ENCODE data around the gene BRAT1. TPM values are rescaled to one million over a fixed set of nuclear protein-coding genes. Genes with fewer than 3 reads are reported as not detected.

The BRAT1 gene
- total RNA-seq, 2 donors from 2014 or later: 42.1 to 42.7 TPM

DNA sequence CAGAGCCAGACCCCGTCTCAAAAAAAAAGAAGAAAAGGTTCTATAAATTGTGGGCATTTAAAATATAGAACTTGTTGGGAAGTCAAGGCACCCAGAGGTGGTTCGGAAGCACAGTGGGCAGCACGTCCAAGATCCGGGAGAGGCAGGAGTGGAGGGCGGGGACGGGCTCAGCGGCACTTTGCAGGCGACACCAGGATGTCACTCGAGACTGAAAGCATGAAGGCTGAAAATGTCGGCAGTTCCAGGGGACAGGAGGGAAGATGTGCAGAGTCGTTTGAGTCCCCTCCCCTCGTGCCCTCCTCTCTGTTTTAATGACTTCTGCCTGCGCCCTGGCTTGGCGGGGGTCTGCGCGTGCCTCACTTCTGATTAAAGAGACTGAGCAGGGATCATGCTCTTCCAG is 34.0 kb upstream of the BRAT1 start:
- H3K4me1 ChIP-seq (ENCODE audit: control insufficient read depth, insufficient read depth, low read length): no peaks in the 10 kb centered on the region
- H3K27me3 Mint-ChIP-seq (ENCODE audit: insufficient read depth): no peaks in the 10 kb centered on the region
- H3K36me3 ChIP-seq (ENCODE audit: control insufficient read depth, insufficient read depth, low read length): peaks cover 3% of the 10 kb centered on the region
- no peaks in the 10 kb centered on the region for H3K9me3 ChIP-seq (ENCODE audit: control insufficient read depth, low read length)
- 91 to 95% methylated on average over 15 to 16 of the region's 16 CpGs for WGBS, 2 experiments (ENCODE audit: insufficient coverage in 1 of 2, insufficient read length in 1 of 2)
- H3K27me3 ChIP-seq (ENCODE audit: control insufficient read depth, insufficient read depth, low read length, poor library complexity, severe bottlenecking): no peaks in the 10 kb centered on the region
- H3K4me3 ChIP-seq (ENCODE audit: low read length): no peak overlapping the region
- no peaks in the 10 kb centered on the region for H3K4me1 Mint-ChIP-seq
- TF ChIP-seq, protein P1, sequence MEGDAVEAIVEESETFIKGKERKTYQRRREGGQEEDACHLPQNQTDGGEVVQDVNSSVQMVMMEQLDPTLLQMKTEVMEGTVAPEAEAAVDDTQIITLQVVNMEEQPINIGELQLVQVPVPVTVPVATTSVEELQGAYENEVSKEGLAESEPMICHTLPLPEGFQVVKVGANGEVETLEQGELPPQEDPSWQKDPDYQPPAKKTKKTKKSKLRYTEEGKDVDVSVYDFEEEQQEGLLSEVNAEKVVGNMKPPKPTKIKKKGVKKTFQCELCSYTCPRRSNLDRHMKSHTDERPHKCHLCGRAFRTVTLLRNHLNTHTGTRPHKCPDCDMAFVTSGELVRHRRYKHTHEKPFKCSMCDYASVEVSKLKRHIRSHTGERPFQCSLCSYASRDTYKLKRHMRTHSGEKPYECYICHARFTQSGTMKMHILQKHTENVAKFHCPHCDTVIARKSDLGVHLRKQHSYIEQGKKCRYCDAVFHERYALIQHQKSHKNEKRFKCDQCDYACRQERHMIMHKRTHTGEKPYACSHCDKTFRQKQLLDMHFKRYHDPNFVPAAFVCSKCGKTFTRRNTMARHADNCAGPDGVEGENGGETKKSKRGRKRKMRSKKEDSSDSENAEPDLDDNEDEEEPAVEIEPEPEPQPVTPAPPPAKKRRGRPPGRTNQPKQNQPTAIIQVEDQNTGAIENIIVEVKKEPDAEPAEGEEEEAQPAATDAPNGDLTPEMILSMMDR (conservative IDR thresholded peaks at IDR 0.05): no peak
- no peak overlapping the region for H3K27ac Mint-ChIP-seq
- H3K4me3 Mint-ChIP-seq: no peak overlapping the region
- no peak overlapping the region for H3K27ac ChIP-seq (ENCODE audit: low read depth, low read length)
- H3K9ac ChIP-seq (ENCODE audit: extremely low read depth, low read length, poor library complexity, severe bottlenecking): no peak overlapping the region
- no peaks in the 10 kb centered on the region for H3K9me3 Mint-ChIP-seq
- no peak for DNase-seq
- H3K36me3 Mint-ChIP-seq (ENCODE audit: low read depth): peaks cover 45% of the 10 kb centered on the region

DNA sequence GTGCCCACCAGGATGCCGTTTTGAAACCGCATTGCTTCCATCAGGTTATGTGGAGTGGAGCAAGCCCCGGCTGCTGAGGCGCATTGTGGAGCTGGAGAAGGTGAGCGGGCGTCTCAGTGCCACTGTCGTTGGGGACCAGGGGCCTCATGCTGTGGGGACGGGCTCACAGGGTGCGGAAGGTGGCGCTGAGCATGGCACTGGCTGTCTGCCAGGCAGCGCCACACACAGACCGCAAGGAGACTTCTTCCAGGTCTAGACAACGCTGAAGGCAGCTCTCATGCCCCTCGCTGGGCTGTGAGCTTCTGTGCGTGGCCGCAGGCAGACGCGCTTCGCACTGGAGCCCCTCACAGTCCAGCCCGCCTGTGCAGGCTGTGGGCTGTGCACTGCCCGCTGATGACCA is 32.5 kb upstream of the BRAT1 start:
- H3K36me3 Mint-ChIP-seq (ENCODE audit: low read depth): peaks cover 46% of the 10 kb centered on the region
- H3K4me3 Mint-ChIP-seq: no peak overlapping the region
- H3K27me3 Mint-ChIP-seq (ENCODE audit: insufficient read depth): no peaks in the 10 kb centered on the region
- no peak for DNase-seq
- no peak overlapping the region for H3K4me3 ChIP-seq (ENCODE audit: low read length)
- H3K27me3 ChIP-seq (ENCODE audit: control insufficient read depth, insufficient read depth, low read length, poor library complexity, severe bottlenecking): no peaks in the 10 kb centered on the region
- H3K36me3 ChIP-seq (ENCODE audit: control insufficient read depth, insufficient read depth, low read length): peaks cover 3% of the 10 kb centered on the region
- H3K27ac Mint-ChIP-seq: no peak overlapping the region
- 96 to 97% methylated on average over 21 of the region's 21 CpGs for WGBS, 2 experiments (ENCODE audit: insufficient coverage in 1 of 2, insufficient read length in 1 of 2)
- TF ChIP-seq, protein P1 (conservative IDR thresholded peaks at IDR 0.05): no peak
- no peaks in the 10 kb centered on the region for H3K9me3 ChIP-seq (ENCODE audit: control insufficient read depth, low read length)
- H3K4me1 ChIP-seq (ENCODE audit: control insufficient read depth, insufficient read depth, low read length): no peaks in the 10 kb centered on the region
- no peaks in the 10 kb centered on the region for H3K4me1 Mint-ChIP-seq
- no peak overlapping the region for H3K27ac ChIP-seq (ENCODE audit: low read depth, low read length)
- no peak overlapping the region for H3K9ac ChIP-seq (ENCODE audit: extremely low read depth, low read length, poor library complexity, severe bottlenecking)
- H3K9me3 Mint-ChIP-seq: no peaks in the 10 kb centered on the region

DNA sequence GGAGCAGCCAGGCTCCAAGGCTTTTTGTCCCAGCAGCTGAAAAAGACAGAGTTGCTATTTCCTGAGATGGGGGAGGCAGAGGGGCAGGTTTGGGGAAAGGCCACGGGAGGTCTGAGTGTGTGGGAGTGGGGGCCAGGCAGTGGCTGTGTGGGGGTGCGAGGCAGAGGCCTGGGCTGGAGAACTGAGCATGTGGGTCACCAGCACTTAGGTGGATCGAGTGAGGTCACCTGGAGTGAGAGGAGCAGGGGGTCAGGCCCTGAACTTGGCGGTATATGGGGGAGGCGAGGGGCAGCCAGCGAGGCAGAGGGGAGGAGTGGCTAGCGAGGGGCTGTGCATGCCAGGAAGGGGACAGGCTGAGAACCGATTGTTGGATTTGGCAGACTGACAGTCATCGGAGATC is 31.8 kb upstream of the BRAT1 start:
- Histone ChIP-seq H3K4me3 (ENCODE audit: low read length) (no peak overlapping the region), H3K4me1 (ENCODE audit: control insufficient read depth, insufficient read depth, low read length) (no peaks in the 10 kb centered on the region), H3K9me3 (ENCODE audit: control insufficient read depth, low read length) (no peaks in the 10 kb centered on the region), H3K36me3 (ENCODE audit: control insufficient read depth, insufficient read depth, low read length) (peaks cover 3% of the 10 kb centered on the region), H3K27me3 (ENCODE audit: control insufficient read depth, insufficient read depth, low read length, poor library complexity, severe bottlenecking) (no peaks in the 10 kb centered on the region), H3K27ac (ENCODE audit: low read depth, low read length) (no peak overlapping the region), H3K9ac (ENCODE audit: extremely low read depth, low read length, poor library complexity, severe bottlenecking) (no peak overlapping the region)
- WGBS, 2 experiments (ENCODE audit: insufficient coverage in 1 of 2, insufficient read length in 1 of 2): 91 to 92% methylated on average over 6 to 9 of the region's 9 CpGs
- Mint-ChIP-seq H3K4me1 (no peaks in the 10 kb centered on the region), H3K27me3 (ENCODE audit: insufficient read depth) (no peaks in the 10 kb centered on the region), H3K9me3 (no peaks in the 10 kb centered on the region), H3K4me3 (no peak overlapping the region), H3K36me3 (ENCODE audit: low read depth) (peaks cover 43% of the 10 kb centered on the region), H3K27ac (no peak overlapping the region)
- TF ChIP-seq, protein P1 (conservative IDR thresholded peaks at IDR 0.05): no peak
- no peak for DNase-seq

All from endodermal cell (in vitro differentiated cells).